ENCODE measurements around the gene ZNF8.

GRCh38 chr19:58279925-58280316, 1.2 kb downstream of the ZNF8 start:
- TF ChIP-seq POLR2AphosphoS5 (IDR thresholded peaks at IDR 0.05): no peak
- TF ChIP-seq CTCF (IDR thresholded peaks at IDR 0.05; ENCODE audit: poor library complexity, severe bottlenecking): no peak
- no peak for TF ChIP-seq RAD21 (conservative IDR thresholded peaks at IDR 0.05)
- TF ChIP-seq SMC3 (conservative IDR thresholded peaks at IDR 0.05; ENCODE audit: poor library complexity): no peak
- TF ChIP-seq, protein P1, sequence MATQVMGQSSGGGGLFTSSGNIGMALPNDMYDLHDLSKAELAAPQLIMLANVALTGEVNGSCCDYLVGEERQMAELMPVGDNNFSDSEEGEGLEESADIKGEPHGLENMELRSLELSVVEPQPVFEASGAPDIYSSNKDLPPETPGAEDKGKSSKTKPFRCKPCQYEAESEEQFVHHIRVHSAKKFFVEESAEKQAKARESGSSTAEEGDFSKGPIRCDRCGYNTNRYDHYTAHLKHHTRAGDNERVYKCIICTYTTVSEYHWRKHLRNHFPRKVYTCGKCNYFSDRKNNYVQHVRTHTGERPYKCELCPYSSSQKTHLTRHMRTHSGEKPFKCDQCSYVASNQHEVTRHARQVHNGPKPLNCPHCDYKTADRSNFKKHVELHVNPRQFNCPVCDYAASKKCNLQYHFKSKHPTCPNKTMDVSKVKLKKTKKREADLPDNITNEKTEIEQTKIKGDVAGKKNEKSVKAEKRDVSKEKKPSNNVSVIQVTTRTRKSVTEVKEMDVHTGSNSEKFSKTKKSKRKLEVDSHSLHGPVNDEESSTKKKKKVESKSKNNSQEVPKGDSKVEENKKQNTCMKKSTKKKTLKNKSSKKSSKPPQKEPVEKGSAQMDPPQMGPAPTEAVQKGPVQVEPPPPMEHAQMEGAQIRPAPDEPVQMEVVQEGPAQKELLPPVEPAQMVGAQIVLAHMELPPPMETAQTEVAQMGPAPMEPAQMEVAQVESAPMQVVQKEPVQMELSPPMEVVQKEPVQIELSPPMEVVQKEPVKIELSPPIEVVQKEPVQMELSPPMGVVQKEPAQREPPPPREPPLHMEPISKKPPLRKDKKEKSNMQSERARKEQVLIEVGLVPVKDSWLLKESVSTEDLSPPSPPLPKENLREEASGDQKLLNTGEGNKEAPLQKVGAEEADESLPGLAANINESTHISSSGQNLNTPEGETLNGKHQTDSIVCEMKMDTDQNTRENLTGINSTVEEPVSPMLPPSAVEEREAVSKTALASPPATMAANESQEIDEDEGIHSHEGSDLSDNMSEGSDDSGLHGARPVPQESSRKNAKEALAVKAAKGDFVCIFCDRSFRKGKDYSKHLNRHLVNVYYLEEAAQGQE (IDR thresholded peaks at IDR 0.05; ENCODE audit: borderline replicate concordance): no peak
- no peak for TF ChIP-seq EZH2 (IDR thresholded peaks at IDR 0.05; ENCODE audit: borderline replicate concordance, insufficient read depth, low read length, poor library complexity, severe bottlenecking)
- TF ChIP-seq TAF1 (IDR thresholded peaks at IDR 0.05; ENCODE audit: low read depth): no peak
- no peak for TF ChIP-seq MXI1 (conservative IDR thresholded peaks at IDR 0.05; ENCODE audit: poor library complexity, severe bottlenecking)
- no peak for TF ChIP-seq EP300 (conservative IDR thresholded peaks at IDR 0.05; ENCODE audit: poor library complexity, severe bottlenecking)
